ENCODE measurements around the gene RMND5B. TPM values are rescaled to one million over a fixed set of nuclear protein-coding genes. Genes with fewer than 3 reads are reported as not detected.
"Not testable (repeated sequence)": the region's sequence is repeated elsewhere in the genome, so short reads cannot be mapped to it uniquely, and the experiment has no call there.

Gene RMND5B
- total RNA-seq, 2 donors from 2014 or later = 14.7 to 15.3 TPM

- DNase-seq = no peak
- H3K9me3 ChIP-seq (ENCODE audit: control insufficient read depth, low read length, poor library complexity, severe bottlenecking) = no peaks in the 10 kb centered on the region
- Mint-ChIP-seq H3K4me1 (peaks cover 3% of the 10 kb centered on the region), H3K36me3 (ENCODE audit: low read depth) (peaks cover 2% of the 10 kb centered on the region), H3K4me3 (no peak overlapping the region), H3K27me3 (peaks cover 27% of the 10 kb centered on the region), H3K27ac (no peak overlapping the region)
- no peak for ATAC-seq
Measured at GRCh38 chr5:178180141-178180863, 49.5 kb downstream of the RMND5B start.

DNA sequence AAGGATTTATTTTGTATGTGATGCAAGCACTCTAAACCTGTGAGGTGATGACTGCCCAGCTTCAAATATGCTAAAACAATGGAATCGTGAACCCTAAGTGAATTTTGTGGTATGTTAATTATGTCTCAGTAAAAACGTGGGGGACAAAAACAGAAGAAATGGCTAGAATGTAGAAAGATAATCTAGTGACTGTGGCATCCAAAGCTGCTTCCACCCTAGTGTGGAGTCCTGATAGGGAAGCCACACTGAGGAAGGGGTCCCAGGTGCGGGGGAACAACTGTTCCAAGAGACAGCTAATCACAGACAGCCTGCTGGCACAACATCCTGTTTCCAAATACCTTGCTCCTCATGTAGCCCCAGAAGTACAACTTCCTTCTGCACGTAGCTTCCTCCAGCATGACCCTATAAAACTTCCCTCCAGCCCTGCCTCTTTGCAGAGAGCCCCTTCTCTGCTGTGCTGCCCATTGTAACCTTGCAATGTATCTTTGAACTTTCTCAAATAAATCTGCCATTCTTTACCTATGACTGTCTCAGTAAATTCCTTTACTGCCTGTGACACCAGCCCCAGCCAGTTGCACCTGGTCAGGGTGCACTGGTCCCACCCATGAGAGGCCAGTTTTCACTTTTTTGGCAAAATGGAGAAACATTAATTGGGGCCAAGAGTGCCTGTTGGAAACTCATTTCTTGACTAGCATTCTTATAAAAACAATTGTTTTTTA is 51.5 kb downstream of the RMND5B start:
- H3K9me3 ChIP-seq (ENCODE audit: control insufficient read depth, low read length, poor library complexity, severe bottlenecking) = no peaks in the 10 kb centered on the region
- Mint-ChIP-seq H3K27ac (no peak overlapping the region), H3K27me3 (peaks cover 27% of the 10 kb centered on the region), H3K4me1 (peaks cover 3% of the 10 kb centered on the region), H3K4me3 (no peak overlapping the region), H3K36me3 (ENCODE audit: low read depth) (peaks cover 2% of the 10 kb centered on the region)
- no peak for DNase-seq
- no peak for ATAC-seq

- no peak overlapping the region for H3K4me3 Mint-ChIP-seq
- ATAC-seq = no peak
Measured at GRCh38 chr5:178186427-178186826, 55.6 kb downstream of the RMND5B start.

GRCh38 chr5:178187014-178187413 is 56.2 kb downstream of the RMND5B start, which contains the start of gene GMCL2:
Gene GMCL2, minus strand, starts transcription at chr5:178187371. Its CDS starts 72 bp downstream, at chr5:178187299.
- H3K9me3 ChIP-seq (ENCODE audit: control insufficient read depth, low read length, poor library complexity, severe bottlenecking) = no peaks in the 10 kb centered on the region

More at GRCh38 chr5:178186427-178186826, 55.6 kb downstream of the RMND5B start:
- H3K9me3 ChIP-seq (ENCODE audit: control insufficient read depth, low read length, poor library complexity, severe bottlenecking) = no peaks in the 10 kb centered on the region
- DNase-seq = no peak
- Mint-ChIP-seq H3K4me1 (peaks cover 5% of the 10 kb centered on the region), H3K27ac (no peak overlapping the region), H3K36me3 (ENCODE audit: low read depth) (no peaks in the 10 kb centered on the region), H3K27me3 (peaks cover 8% of the 10 kb centered on the region)

GRCh38 chr5:178189433-178189832 is 58.6 kb downstream of the RMND5B start:
- no peak for ATAC-seq
- H3K27me3 Mint-ChIP-seq = peaks cover 17% of the 10 kb centered on the region
- peaks cover 12% of the 10 kb centered on the region for H3K4me1 Mint-ChIP-seq
- H3K36me3 Mint-ChIP-seq (ENCODE audit: low read depth) = peaks cover 3% of the 10 kb centered on the region
- no peaks in the 10 kb centered on the region for H3K9me3 ChIP-seq (ENCODE audit: control insufficient read depth, low read length, poor library complexity, severe bottlenecking)
- peak overlapping the region; percentile 3 for H3K27ac Mint-ChIP-seq
- DNase-seq = no peak
- H3K4me3 Mint-ChIP-seq = no peak overlapping the region

More at GRCh38 chr5:178187014-178187413, 56.2 kb downstream of the RMND5B start, which contains the start of gene GMCL2:
- Mint-ChIP-seq H3K36me3 (ENCODE audit: low read depth) (no peaks in the 10 kb centered on the region), H3K4me1 (peaks cover 4% of the 10 kb centered on the region), H3K27me3 (peaks cover 8% of the 10 kb centered on the region), H3K27ac (no peak within 1 kb of the TSS), H3K4me3 (no peak within 1 kb of the TSS)
- no peak for DNase-seq
- ATAC-seq = no peak

GRCh38 chr5:178191661-178192060 is 60.8 kb downstream of the RMND5B start:
- ATAC-seq = no peak
- peaks cover 22% of the 10 kb centered on the region for H3K27me3 Mint-ChIP-seq
- peaks cover 3% of the 10 kb centered on the region for H3K36me3 Mint-ChIP-seq (ENCODE audit: low read depth)
- H3K9me3 ChIP-seq (ENCODE audit: control insufficient read depth, low read length, poor library complexity, severe bottlenecking) = no peaks in the 10 kb centered on the region
- H3K27ac Mint-ChIP-seq = no peak overlapping the region
- H3K4me1 Mint-ChIP-seq = peaks cover 12% of the 10 kb centered on the region
- H3K4me3 Mint-ChIP-seq = no peak overlapping the region
- DNase-seq = no peak

DNA sequence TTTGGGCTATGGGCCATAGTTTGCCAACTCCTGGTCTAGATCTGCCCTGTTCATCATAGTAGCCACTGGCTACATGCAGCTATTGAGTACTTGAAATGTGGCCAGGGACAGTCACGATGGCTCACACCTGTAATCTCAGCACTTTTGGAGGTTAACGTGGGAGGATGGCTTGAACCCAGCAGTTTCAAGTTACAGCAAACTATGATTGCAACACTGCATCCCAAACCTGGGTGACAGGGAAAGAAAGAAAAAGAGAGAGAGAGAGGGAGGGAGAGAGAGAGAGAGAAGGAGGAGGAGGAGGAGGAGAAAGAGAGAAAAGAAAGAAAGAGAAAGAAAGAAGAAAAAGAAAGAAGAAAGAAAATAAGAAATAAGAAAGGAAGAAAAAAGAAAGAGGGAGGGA is 61.4 kb downstream of the RMND5B start:
- no peaks in the 10 kb centered on the region for H3K9me3 ChIP-seq (ENCODE audit: control insufficient read depth, low read length, poor library complexity, severe bottlenecking)
- no peak overlapping the region for H3K4me3 Mint-ChIP-seq
- DNase-seq (no peak), ATAC-seq (no peak)
- H3K27ac Mint-ChIP-seq = no peak overlapping the region
- peaks cover 22% of the 10 kb centered on the region for H3K27me3 Mint-ChIP-seq
- peaks cover 3% of the 10 kb centered on the region for H3K36me3 Mint-ChIP-seq (ENCODE audit: low read depth)
- H3K4me1 Mint-ChIP-seq = peaks cover 12% of the 10 kb centered on the region

DNA sequence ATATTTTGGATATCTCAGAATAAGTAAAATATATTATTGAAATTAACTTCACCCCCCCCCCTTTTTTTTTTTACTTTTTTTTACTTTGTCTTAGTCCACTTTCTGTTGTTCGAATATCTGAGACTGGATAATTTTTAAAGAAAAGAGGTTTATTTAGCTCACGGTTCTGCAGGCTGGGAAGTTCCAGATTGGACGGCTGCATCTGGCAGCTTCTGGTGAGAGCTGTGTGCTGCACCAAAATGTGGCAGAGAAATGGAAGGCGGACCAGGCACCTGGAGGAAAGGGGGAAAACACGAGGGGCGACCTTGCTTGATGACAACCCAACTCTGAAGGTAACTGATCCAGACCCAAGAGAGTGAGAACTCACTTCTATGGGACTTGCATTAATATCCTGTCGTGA is 62.0 kb downstream of the RMND5B start:
- H3K4me3 Mint-ChIP-seq = no peak overlapping the region
- peaks cover 22% of the 10 kb centered on the region for H3K27me3 Mint-ChIP-seq
- no peaks in the 10 kb centered on the region for H3K9me3 ChIP-seq (ENCODE audit: control insufficient read depth, low read length, poor library complexity, severe bottlenecking)
- H3K4me1 Mint-ChIP-seq = peaks cover 12% of the 10 kb centered on the region
- H3K27ac Mint-ChIP-seq = peak overlapping the region; percentile 74
- peaks cover 3% of the 10 kb centered on the region for H3K36me3 Mint-ChIP-seq (ENCODE audit: low read depth)
- no peak for DNase-seq
- ATAC-seq = no peak

DNA sequence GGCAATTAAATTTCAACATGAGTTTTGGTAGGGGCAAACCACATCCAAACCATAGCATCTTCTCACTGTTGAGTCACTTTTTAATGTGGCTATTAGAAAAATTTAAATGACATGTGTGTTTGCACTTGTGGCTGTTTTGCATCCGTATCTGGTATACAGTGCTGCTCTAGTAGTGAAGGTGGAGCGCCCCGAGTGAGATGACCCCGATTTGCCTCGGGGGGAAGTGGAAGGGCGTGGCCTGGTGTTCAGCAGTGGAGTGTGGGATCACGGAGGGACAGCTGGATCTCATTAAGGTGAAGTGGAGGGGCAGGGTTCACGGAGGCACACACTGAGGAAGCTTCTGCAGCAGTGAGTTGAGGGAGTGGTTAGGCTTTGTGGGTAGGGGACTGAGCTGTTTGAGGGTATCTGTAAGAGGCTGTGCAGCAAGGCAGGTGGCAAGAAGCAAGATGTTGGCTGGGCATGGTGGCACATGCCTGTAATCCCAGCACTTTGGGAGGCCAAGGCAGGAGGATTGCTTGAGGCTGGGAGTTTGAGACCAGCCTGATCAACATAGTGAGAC is 62.5 kb downstream of the RMND5B start:
- Mint-ChIP-seq H3K4me1 (peaks cover 12% of the 10 kb centered on the region), H3K27me3 (peaks cover 22% of the 10 kb centered on the region), H3K27ac (peak overlapping the region; percentile 74), H3K36me3 (ENCODE audit: low read depth) (peaks cover 3% of the 10 kb centered on the region), H3K4me3 (no peak overlapping the region)
- ATAC-seq (no peak), DNase-seq (no peak)
- H3K9me3 ChIP-seq (ENCODE audit: control insufficient read depth, low read length, poor library complexity, severe bottlenecking) = no peaks in the 10 kb centered on the region

DNA sequence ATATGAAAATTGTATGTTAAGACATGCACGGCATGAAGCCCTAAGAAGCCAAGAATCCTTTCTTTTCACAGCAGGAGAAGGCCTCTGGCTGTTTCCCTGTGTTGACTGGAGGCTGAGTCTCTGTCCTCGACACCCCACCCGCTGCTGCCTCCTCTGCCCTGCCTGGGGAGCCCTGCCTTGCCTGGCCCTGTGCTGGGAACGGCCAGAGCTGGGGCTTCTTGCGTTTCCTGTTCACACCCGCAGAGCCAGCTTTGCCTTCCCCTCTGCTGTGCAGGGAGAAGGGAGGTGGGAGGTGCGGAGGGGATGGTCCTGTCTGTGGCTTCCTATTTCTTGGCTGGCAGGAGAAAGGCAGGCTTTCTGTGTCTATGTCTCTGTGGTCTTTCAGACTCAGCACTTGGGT is 63.2 kb downstream of the RMND5B start:
- ATAC-seq (peak; percentile 20), DNase-seq (no peak)
- Mint-ChIP-seq H3K4me3 (no peak overlapping the region), H3K27me3 (peaks cover 15% of the 10 kb centered on the region), H3K4me1 (peaks cover 10% of the 10 kb centered on the region), H3K36me3 (ENCODE audit: low read depth) (peaks cover 3% of the 10 kb centered on the region), H3K27ac (no peak overlapping the region)
- no peaks in the 10 kb centered on the region for H3K9me3 ChIP-seq (ENCODE audit: control insufficient read depth, low read length, poor library complexity, severe bottlenecking)

- H3K9me3 ChIP-seq (ENCODE audit: control insufficient read depth, low read length, poor library complexity, severe bottlenecking) = no peaks in the 10 kb centered on the region
- ATAC-seq (no peak), DNase-seq (no peak)
- H3K4me1 Mint-ChIP-seq = peaks cover 10% of the 10 kb centered on the region
- no peak overlapping the region for H3K4me3 Mint-ChIP-seq
- peaks cover 3% of the 10 kb centered on the region for H3K36me3 Mint-ChIP-seq (ENCODE audit: low read depth)
- H3K27me3 Mint-ChIP-seq = peaks cover 14% of the 10 kb centered on the region
- no peak overlapping the region for H3K27ac Mint-ChIP-seq
Measured at GRCh38 chr5:178196281-178196812, 65.5 kb downstream of the RMND5B start.

GRCh38 chr5:178196986-178197385 is 66.2 kb downstream of the RMND5B start:
- no peaks in the 10 kb centered on the region for H3K9me3 ChIP-seq (ENCODE audit: control insufficient read depth, low read length, poor library complexity, severe bottlenecking)
- ATAC-seq (no peak), DNase-seq (no peak)
- no peak overlapping the region for H3K4me3 Mint-ChIP-seq
- peaks cover 14% of the 10 kb centered on the region for H3K27me3 Mint-ChIP-seq
- H3K36me3 Mint-ChIP-seq (ENCODE audit: low read depth) = peaks cover 3% of the 10 kb centered on the region
- no peak overlapping the region for H3K27ac Mint-ChIP-seq
- H3K4me1 Mint-ChIP-seq = peaks cover 10% of the 10 kb centered on the region

- not testable (repeated sequence) for H3K4me1 Mint-ChIP-seq; ATAC-seq; H3K9me3 ChIP-seq (ENCODE audit: control insufficient read depth, low read length, poor library complexity, severe bottlenecking); H3K4me3 Mint-ChIP-seq; DNase-seq; H3K27ac Mint-ChIP-seq; H3K36me3 Mint-ChIP-seq (ENCODE audit: low read depth)
- peaks cover 10% of the 10 kb centered on the region for H3K27me3 Mint-ChIP-seq
Measured at GRCh38 chr5:178198151-178198550, 67.3 kb downstream of the RMND5B start.

Measured in T-helper 17 cell (primary cell).